OCI-LY7 (cell line): ENCODE results near the gene MSH3. TPM values are rescaled to one million over a fixed set of nuclear protein-coding genes. Genes with fewer than 3 reads are reported as not detected.

ENCODE experiments used
- BruUV-seq: library from RNA; stranded (reverse); fragments of 400-500 nt; replicated peaks from 2 replicates; lab custom pipeline; 2021; lab: Mats Ljungman, UMichigan
- CTCF ChIA-PET: fragments of 300-600 bp; sonication (Branson Sonifier 250); formaldehyde crosslinking; loops from one replicate; lab custom pipeline; 2022; ENCODE audit warnings: antibody characterized with exemption; ENCODE audit not compliant: unreplicated experiment; lab: Charles Lee
- POLR2A ChIA-PET: fragments of 300-600 bp; sonication (Branson Sonifier 250); formaldehyde crosslinking; loops from one replicate; lab custom pipeline; 2022; ENCODE audit warnings: antibody characterized with exemption; lab: Charles Lee
- DNase-seq: peaks from one replicate; pipeline ENCODE4 v3.0.0-alpha.2; 2015; ENCODE audit warnings: low spot score
- H2AFZ ChIP-seq: fragments of 200-600 bp; sonication (generic), shearing (Covaris generic); 2 replicates; pipeline ENCODE4 v1.6.1; 2014; ENCODE audit warnings: mild to moderate bottlenecking, antibody characterized with exemption, low read length, moderate library complexity
- H3K27ac ChIP-seq: fragments of 200-600 bp; sonication (generic); 2 replicates; pipeline ENCODE4 v1.5.1; 2014; ENCODE audit warnings: mixed run types, low read depth, mild to moderate bottlenecking, moderate library complexity, low read length, inconsistent platforms; ENCODE audit not compliant: poor library complexity, severe bottlenecking
- H3K36me3 ChIP-seq: fragments of 200-600 bp; sonication (generic); 2 replicates; pipeline ENCODE4 v1.6.1; 2014; ENCODE audit warnings: mild to moderate bottlenecking, antibody characterized with exemption, low read length, moderate library complexity, mixed read lengths; ENCODE audit not compliant: insufficient read depth
- H3K4me1 ChIP-seq: fragments of 200-600 bp; sonication (generic); 2 replicates; pipeline ENCODE4 v1.5.1; 2014; ENCODE audit warnings: mild to moderate bottlenecking, low read length; ENCODE audit not compliant: insufficient read depth, poor library complexity, severe bottlenecking
- H3K4me2 ChIP-seq: fragments of 200-600 bp; sonication (generic); 2 replicates; pipeline ENCODE4 v1.6.1; 2014; ENCODE audit warnings: mild to moderate bottlenecking, low read length
- H3K4me3 ChIP-seq: fragments of 200-600 bp; sonication (generic); 2 replicates; pipeline ENCODE4 v1.5.1; 2014; ENCODE audit warnings: mild to moderate bottlenecking, low read depth, low read length; ENCODE audit not compliant: poor library complexity, severe bottlenecking
- H3K79me2 ChIP-seq: fragments of 200-600 bp; sonication (generic); 2 replicates; pipeline ENCODE4 v1.6.1; 2016; ENCODE audit warnings: low read depth, mild to moderate bottlenecking, low read length, moderate library complexity, mixed read lengths; ENCODE audit not compliant: insufficient read depth
- H3K9me2 ChIP-seq: fragments of 200-600 bp; sonication (generic); 2 replicates; pipeline ENCODE4 v1.6.1; 2016; ENCODE audit warnings: mild to moderate bottlenecking, low read length, mixed read lengths; ENCODE audit not compliant: insufficient read depth
- H3K9me3 ChIP-seq: fragments of 200-600 bp; sonication (generic); 2 replicates; pipeline ENCODE4 v1.6.1; 2014; ENCODE audit warnings: mild to moderate bottlenecking, mixed run types, low read length, mixed read lengths
- H4K20me1 ChIP-seq: fragments of 200-600 bp; sonication (generic); 2 replicates; pipeline ENCODE4 v1.6.1; 2014; ENCODE audit warnings: mild to moderate bottlenecking, antibody characterized with exemption, low read length, moderate library complexity, mixed read lengths; ENCODE audit not compliant: insufficient read depth
- CTCF ChIP-seq: fragments of 200-600 bp; sonication (generic); conservative IDR thresholded peaks from 2 replicates; pipeline ENCODE4 v1.5.1; 2014; ENCODE audit warnings: mild to moderate bottlenecking, antibody characterized with exemption, low read length, moderate library complexity, mixed read lengths
- EZH2phosphoT487 ChIP-seq: fragments of 200-600 bp; sonication (generic); IDR thresholded peaks from 2 replicates; pipeline ENCODE4 v1.6.1; 2018; ENCODE audit warnings: low read depth, borderline replicate concordance, mild to moderate bottlenecking, mixed run types, antibody characterized with exemption, low read length, moderate library complexity, mixed read lengths
- intact Hi-C: fragments of 100-400 bp; cut with micrococcal nuclease; formaldehyde crosslinking; loops from one replicate; pipeline ENCODE4 v1.10.0; 2022; ENCODE audit not compliant: unreplicated experiment
- total RNA-seq, 2 experiments: library from RNA; depleted of rRNA in 1 of 2; stranded (reverse); fragments of >200 nt in 1 of 2; shearing (Covaris generic) in 1 of 2; gene quantifications; 2 replicates each; pipeline ENCODE4 v1.2.3, GENCODE V29; 2014 to 2022

The MSH3 gene
- total RNA-seq, 2 experiments from 2014 or later: 15.4 to 28.3 TPM

DNA sequence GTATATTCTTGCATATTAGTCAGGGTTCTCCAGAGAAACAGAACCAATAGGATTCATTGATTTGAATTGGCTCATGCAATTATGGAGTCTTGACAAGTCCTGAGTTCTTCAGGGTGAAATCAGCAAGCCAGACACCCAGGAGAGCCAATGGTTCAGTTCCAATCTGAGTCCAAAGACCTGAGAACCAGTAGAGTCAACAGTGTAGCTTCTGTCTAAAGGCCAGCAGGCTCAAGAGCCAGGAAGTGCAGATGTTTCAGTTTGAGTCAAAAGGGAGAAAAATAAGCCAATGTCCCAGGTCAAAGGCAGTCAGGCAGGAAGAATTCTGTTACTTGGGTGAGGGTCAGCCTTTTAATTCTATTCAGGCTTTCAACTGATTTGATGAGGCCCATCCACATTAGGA lies 46.6 kb upstream of the MSH3 start:
- Histone ChIP-seq H3K4me3 (no peak overlapping the region), H4K20me1 (no peaks in the 10 kb centered on the region), H2AFZ (no peak overlapping the region), H3K4me2 (no peak overlapping the region), H3K36me3 (no peaks in the 10 kb centered on the region), H3K79me2 (no peaks in the 10 kb centered on the region), H3K4me1 (peaks cover 3% of the 10 kb centered on the region), H3K27ac (no peak overlapping the region), H3K9me3 (peaks cover 11% of the 10 kb centered on the region; the same call in 1 of the 2 replicates), H3K9me2 (no peaks in the 10 kb centered on the region)
- POLR2A ChIA-PET: interaction anchor here (0.7 kb wide), 1 partner anchor 287 kb away, joined by 3 read pairs; no protein-coding TSS in a partner anchor
- DNase-seq: no peak
- no TSS peak for BruUV-seq
- intact Hi-C loops: no loop called here
- CTCF ChIA-PET: no interaction called here
- TF ChIP-seq EZH2phosphoT487 (no peak), CTCF (no peak)

- POLR2A ChIA-PET: interaction anchor here (0.7 kb wide), 1 partner anchor 288 kb away, joined by 3 read pairs; no protein-coding TSS in a partner anchor
- TF ChIP-seq CTCF: no peak
- no peak for TF ChIP-seq EZH2phosphoT487
- Histone ChIP-seq H3K4me2 (no peak overlapping the region), H2AFZ (no peak overlapping the region), H4K20me1 (no peaks in the 10 kb centered on the region), H3K79me2 (no peaks in the 10 kb centered on the region), H3K36me3 (no peaks in the 10 kb centered on the region), H3K4me3 (no peak overlapping the region), H3K27ac (no peak overlapping the region), H3K9me2 (no peaks in the 10 kb centered on the region), H3K4me1 (peaks cover 3% of the 10 kb centered on the region), H3K9me3 (peaks cover 11% of the 10 kb centered on the region; the same call in 1 of the 2 replicates)
- intact Hi-C loops: no loop called here
- CTCF ChIA-PET: no interaction called here
- BruUV-seq: no TSS peak
- DNase-seq: no peak
Measured at GRCh38 chr5:80608731-80609130, 45.7 kb upstream of the MSH3 start.

GRCh38 chr5:80609692-80610091 lies 44.8 kb upstream of the MSH3 start:
- H2AFZ ChIP-seq: no peak overlapping the region
- POLR2A ChIA-PET: interaction anchor here (1.0 kb wide), 1 partner anchor 1624 kb away, joined by 3 read pairs; no protein-coding TSS in a partner anchor
- no TSS peak for BruUV-seq
- no peak overlapping the region for H3K4me2 ChIP-seq
- CTCF ChIA-PET: no interaction called here
- H3K27ac ChIP-seq: no peak overlapping the region
- H3K79me2 ChIP-seq: no peaks in the 10 kb centered on the region
- no peaks in the 10 kb centered on the region for H3K9me2 ChIP-seq
- H3K9me3 ChIP-seq: peaks cover 11% of the 10 kb centered on the region; the same call in 1 of the 2 replicates
- peaks cover 3% of the 10 kb centered on the region for H3K4me1 ChIP-seq
- intact Hi-C loops: no loop called here
- H3K36me3 ChIP-seq: no peaks in the 10 kb centered on the region
- no peak for DNase-seq
- TF ChIP-seq EZH2phosphoT487 (no peak), CTCF (no peak)
- H4K20me1 ChIP-seq: no peaks in the 10 kb centered on the region
- H3K4me3 ChIP-seq: no peak overlapping the region
